H1 (cell line): ENCODE results near the gene TEKT5. TPM values are rescaled to one million over a fixed set of nuclear protein-coding genes. Genes with fewer than 3 reads are reported as not detected.

Source experiments
- CBX8 ChIP-seq: fragments of 300-800, 300-1000 bp; sonication (generic); IDR thresholded peaks from 2 replicates; pipeline ENCODE4 v1.7.1; 2016; ENCODE audit warnings: low read depth, low read length, borderline replicate concordance
- CTBP2 ChIP-seq: IDR thresholded peaks from 2 replicates; pipeline ENCODE4 v1.7.0; 2011; ENCODE audit warnings: borderline replicate concordance, mild to moderate bottlenecking, moderate library complexity, mixed read lengths, low read length; ENCODE audit not compliant: insufficient read depth, insufficient read length
- FOSL1 ChIP-seq: IDR thresholded peaks from 2 replicates; pipeline ENCODE4 v1.6.1; 2011; ENCODE audit warnings: mild to moderate bottlenecking, low read depth, low read length, moderate library complexity; ENCODE audit not compliant: insufficient read depth
- HDAC6 ChIP-seq: IDR thresholded peaks from one replicate; pipeline ENCODE4 v1.7.1; 2012; ENCODE audit warnings: low read depth, mild to moderate bottlenecking, inconsistent platforms, low read length, moderate library complexity
- KDM1A ChIP-seq: fragments of 200-600, 300-600 bp; sonication (generic); IDR thresholded peaks from 2 replicates; pipeline ENCODE4 v1.7.1; 2016; ENCODE audit warnings: mild to moderate bottlenecking, low read length, borderline replicate concordance
- MAFK ChIP-seq: IDR thresholded peaks from 2 replicates; pipeline ENCODE4 v1.6.1; 2012; ENCODE audit warnings: low read depth, mild to moderate bottlenecking, improper control_type of control experiment, low read length
- POLR2AphosphoS5 ChIP-seq: IDR thresholded peaks from 2 replicates; pipeline ENCODE4 v1.6.1; 2011; ENCODE audit warnings: low read depth, low read length
- SP4 ChIP-seq: IDR thresholded peaks from 2 replicates; pipeline ENCODE4 v1.6.1; 2012; ENCODE audit warnings: low read length, inconsistent platforms
- TCF12 ChIP-seq: IDR thresholded peaks from 2 replicates; pipeline ENCODE4 v1.6.1; 2011; ENCODE audit warnings: low read depth, mild to moderate bottlenecking, low read length
- TEAD4 ChIP-seq: IDR thresholded peaks from 2 replicates; pipeline ENCODE4 v1.6.1; 2012; ENCODE audit warnings: low read depth, low read length, inconsistent platforms, mixed read lengths
- polyA plus RNA-seq, 7 experiments: library from polyadenylated mRNA; depleted of rRNA in 3 of 7; stranded (reverse) in 5 of 7; unstranded in 2 of 7; fragments of >200 nt in 5 of 7; fragments of 200-250 nt in 2 of 7; gene quantifications; 1 replicate in 5 of 7; 2 replicates in 1 of 7; 4 replicates in 1 of 7; pipeline versions ENCODE4 v1.2.1 to v1.2.3, GENCODE V29; 2011 to 2013; ENCODE audit warnings: missing spikeins in 2 of 7, mixed read lengths in 2 of 7
- total RNA-seq: library from RNA; stranded (reverse); fragmentation: NEBNext Ultra II Directional; extraction: Animal tissue kit (Norgen Biotek cat#: 25700); gene quantifications from 2 replicates; pipeline ENCODE4 v1.2.1, GENCODE V29; 2021

TEKT5 gene
- total and polyA plus RNA-seq, 2 of the 8 experiments (the other 6 are each of a cell fraction or from before 2014, with no cell fraction given) = 0.95 TPM; not detected in 1

DNA sequence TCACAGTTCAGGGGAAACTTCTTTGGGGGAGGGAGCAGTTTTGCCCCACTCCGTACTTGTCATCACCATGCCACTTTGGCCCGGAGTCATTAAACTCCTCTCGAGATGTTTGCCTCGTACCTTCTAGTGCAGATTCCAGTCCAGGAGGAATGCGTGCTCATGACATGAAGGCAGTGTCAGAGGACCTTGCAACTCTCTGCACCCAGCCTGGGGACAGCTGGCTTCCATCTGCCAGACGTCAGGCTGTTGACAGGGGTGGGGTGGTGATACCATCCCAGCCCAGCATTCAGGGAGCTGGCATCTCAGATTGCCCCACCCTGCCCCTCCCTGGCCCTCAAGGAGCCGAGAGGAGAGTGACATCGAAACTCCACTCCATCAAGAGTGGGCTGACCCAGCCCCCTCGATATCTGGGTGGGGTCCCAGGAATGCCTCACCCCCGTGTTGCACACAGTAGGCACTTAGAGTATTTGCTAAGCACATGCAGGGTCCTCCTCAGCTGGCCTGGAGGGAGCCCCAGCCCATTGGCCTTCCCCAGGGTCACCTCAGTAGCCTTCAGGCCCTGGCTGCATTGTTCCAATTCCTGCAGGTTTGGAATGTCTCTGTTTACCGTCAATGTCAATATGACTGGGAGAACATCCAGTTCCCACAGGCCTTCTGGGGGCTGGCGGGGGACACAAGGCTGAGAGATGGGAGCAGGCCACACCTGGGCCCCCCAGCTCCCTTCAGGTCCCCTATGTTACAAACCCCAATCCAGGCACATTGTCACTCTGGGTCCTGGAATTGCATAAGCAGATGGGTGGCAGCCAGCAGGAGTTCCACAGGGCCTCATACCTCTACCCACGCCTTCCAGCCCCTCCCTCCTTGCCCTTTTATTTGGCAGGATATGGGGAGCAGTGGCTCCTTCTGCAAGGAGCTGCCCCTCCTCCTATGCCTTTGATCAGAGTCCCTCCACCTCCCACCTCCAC, 93.0 kb downstream of the TEKT5 start (continued):
- no peak for TF ChIP-seq POLR2AphosphoS5
- no peak for TF ChIP-seq SP4
- TF ChIP-seq TEAD4 = no peak
- TF ChIP-seq TCF12 = no peak
- TF ChIP-seq CTBP2 = no peak
- no peak for TF ChIP-seq FOSL1
- TF ChIP-seq HDAC6 = no peak
- no peak for TF ChIP-seq CBX8
- no peak for TF ChIP-seq KDM1A
- TF ChIP-seq MAFK = no peak
